ENCODE data around the gene RGS10. TPM values are rescaled to one million over a fixed set of nuclear protein-coding genes. Genes with fewer than 3 reads are reported as not detected.

RGS10 gene
- total RNA-seq, 5 donors from 2014 or later (not counting 1 experiment from before 2014, with no cell fraction given): 77.1 to 163 (median 155) TPM

DNA sequence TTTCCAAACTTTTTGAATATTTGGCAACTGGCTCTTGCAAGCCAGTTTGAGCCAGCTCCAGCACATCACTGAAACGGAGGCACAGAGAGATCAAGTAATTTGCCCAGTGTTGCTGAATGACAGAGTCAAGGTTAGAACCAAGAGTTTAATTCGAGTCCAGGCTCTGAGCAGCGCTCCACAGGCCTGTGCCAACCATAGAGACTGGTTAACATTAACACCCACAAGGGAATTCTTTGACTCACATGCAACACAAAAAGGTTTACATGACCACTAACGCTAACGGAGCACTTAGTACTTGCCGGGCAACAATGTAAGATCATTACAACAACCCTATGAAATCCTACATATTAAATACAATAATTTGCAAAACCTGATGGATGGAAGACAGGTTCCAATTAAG is 1.5 kb downstream of the RGS10 start:
- POLR2A ChIA-PET: interaction anchor here (0.5 to 1.2 kb wide), 2 partner anchors 16 to 32 kb away, joined by 3 to 5 read pairs; no protein-coding TSS in a partner anchor
- H3K27ac Mint-ChIP-seq: peak overlapping the region; percentile 96 to 98
- 4% methylated on average over 3 of the region's 6 CpGs for WGBS (ENCODE audit: insufficient coverage)
- peaks cover 0 to 5% of the 10 kb centered on the region in 2 donors for H3K36me3 ChIP-seq (ENCODE audit: control insufficient read depth in 2 of 2, extremely low read depth in 1 of 2, insufficient read depth in 1 of 2, low read length in 1 of 2)
- H3K4me1 ChIP-seq (ENCODE audit: control insufficient read depth in 1 of 2, extremely low read depth in 1 of 2, insufficient read depth in 2 of 2, low read length in 2 of 2): peaks cover 22 to 63% of the 10 kb centered on the region in 2 experiments
- peak overlapping the region; percentile 66 for H3K27ac ChIP-seq (ENCODE audit: low read length)
- H3K27me3 ChIP-seq (replicated peaks in 1 of 2; ENCODE audit: control insufficient read depth in 2 of 2, extremely low read depth in 1 of 2, insufficient read depth in 2 of 2, low read length in 1 of 2): no peaks in the 10 kb centered on the region
- CTCF ChIA-PET: interaction anchor here in 1 of 2 donors (1.0 to 1.5 kb wide), 2 partner anchors 15 to 52 kb away, joined by 3 read pairs; no protein-coding TSS in a partner anchor
- H3K36me3 Mint-ChIP-seq: no peaks in the 10 kb centered on the region
- no peaks in the 10 kb centered on the region for H3K27me3 Mint-ChIP-seq
- H3K4me3 ChIP-seq (ENCODE audit: control insufficient read depth in 1 of 2, extremely low read depth in 1 of 2, low read length in 1 of 2): peak overlapping the region; percentile 84 to 95
- no peak for ATAC-seq (replicated peaks in 1 of 4)
- H3K4me3 Mint-ChIP-seq: peak overlapping the region; percentile 83 to 92 (median 85)
- H3K4me1 Mint-ChIP-seq: peaks cover 50 to 64% (median 60%) of the 10 kb centered on the region in 3 donors
- no peaks in the 10 kb centered on the region for H3K9me3 Mint-ChIP-seq
- peak in 1 of 35 experiments; percentile 28 for DNase-seq
- H3K9me3 ChIP-seq: no peaks in the 10 kb centered on the region

DNA sequence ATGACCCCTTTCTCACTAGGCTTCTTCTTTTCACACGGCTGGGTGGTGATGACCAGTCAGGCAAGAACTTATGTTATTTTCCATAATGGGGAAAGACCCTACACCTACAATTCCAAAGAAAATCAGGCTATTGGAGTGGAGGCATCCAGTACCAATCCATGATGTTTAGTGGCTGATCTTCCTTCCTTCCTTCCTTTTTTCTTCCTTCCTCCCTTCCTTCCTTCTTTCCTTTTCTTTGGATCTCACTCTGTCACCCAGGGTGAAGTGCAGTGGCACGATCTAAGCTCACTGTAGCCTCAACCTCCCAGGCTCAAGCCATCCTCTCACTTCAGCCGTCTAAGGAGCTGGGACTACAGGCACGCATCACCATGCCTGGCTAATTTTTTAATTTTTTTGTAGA is 2.5 kb downstream of the RGS10 start:
- 53% methylated on average over 2 of the region's 4 CpGs for WGBS (ENCODE audit: insufficient coverage)
- CTCF ChIA-PET: no interaction called here
- no peaks in the 10 kb centered on the region for H3K9me3 Mint-ChIP-seq

DNA sequence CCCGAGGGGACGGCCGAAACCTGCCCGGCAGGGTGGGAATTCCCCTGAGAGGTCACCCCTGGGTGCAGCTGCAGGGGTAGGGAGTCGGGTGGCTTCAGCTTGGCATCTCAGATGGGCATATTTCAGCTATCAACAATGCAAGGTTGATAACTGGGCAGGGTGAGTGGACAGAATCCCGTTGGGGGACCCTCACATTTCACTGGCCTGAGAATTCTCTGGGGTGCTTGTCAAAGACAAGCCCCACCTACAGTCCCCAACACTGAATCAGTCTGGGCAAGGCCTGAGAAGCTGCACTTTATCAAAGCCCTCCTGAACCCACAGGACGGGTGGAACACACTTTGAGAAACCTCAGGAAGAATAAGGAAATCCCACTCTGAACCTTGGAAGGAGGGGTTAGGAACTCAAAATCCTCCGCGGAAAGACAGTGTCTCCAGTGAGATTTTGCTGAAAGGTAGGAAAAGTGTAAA is 3.1 kb downstream of the RGS10 start:
- H3K27ac ChIP-seq (ENCODE audit: low read length): peak overlapping the region; percentile 63
- Mint-ChIP-seq H3K9me3 (no peaks in the 10 kb centered on the region), H3K4me3 (peak overlapping the region; percentile 83 to 86 (median 85)), H3K27me3 (no peaks in the 10 kb centered on the region), H3K36me3 (peaks cover 10% of the 10 kb centered on the region), H3K27ac (peak overlapping the region; percentile 96 to 98), H3K4me1 (peaks cover 66 to 78% (median 71%) of the 10 kb centered on the region in 3 donors)
- no peaks in the 10 kb centered on the region for H3K9me3 ChIP-seq
- 74% methylated on average over 3 of the region's 9 CpGs for WGBS (ENCODE audit: insufficient coverage)
- DNase-seq (peak in 1 of 35 experiments; percentile 35), ATAC-seq (replicated peaks in 1 of 4) (no peak)
- CTCF ChIA-PET: interaction anchor here in 1 of 2 donors (1.0 kb wide), 1 partner anchor 404 kb away, joined by 4 read pairs; no protein-coding TSS in a partner anchor
- H3K4me1 ChIP-seq (ENCODE audit: control insufficient read depth in 1 of 2, extremely low read depth in 1 of 2, insufficient read depth in 2 of 2, low read length in 2 of 2): peaks cover 31 to 67% of the 10 kb centered on the region in 2 experiments
- peak overlapping the region; percentile 84 to 95 for H3K4me3 ChIP-seq (ENCODE audit: control insufficient read depth in 1 of 2, extremely low read depth in 1 of 2, low read length in 1 of 2)
- no peaks in the 10 kb centered on the region for H3K27me3 ChIP-seq (replicated peaks in 1 of 2; ENCODE audit: control insufficient read depth in 2 of 2, extremely low read depth in 1 of 2, insufficient read depth in 2 of 2, low read length in 1 of 2)
- POLR2A ChIA-PET: no interaction called here
- peaks cover 0 to 5% of the 10 kb centered on the region in 2 donors for H3K36me3 ChIP-seq (ENCODE audit: control insufficient read depth in 2 of 2, extremely low read depth in 1 of 2, insufficient read depth in 1 of 2, low read length in 1 of 2)

More for the DNA sequence above, 2.5 kb downstream of the RGS10 start:
- Mint-ChIP-seq H3K36me3 (peaks cover 8% of the 10 kb centered on the region), H3K4me1 (peaks cover 60 to 74% (median 65%) of the 10 kb centered on the region in 3 donors), H3K27me3 (no peaks in the 10 kb centered on the region), H3K27ac (peak overlapping the region; percentile 96 to 98), H3K4me3 (peak overlapping the region; percentile 83 to 92 (median 85))
- H3K36me3 ChIP-seq (ENCODE audit: control insufficient read depth in 2 of 2, extremely low read depth in 1 of 2, insufficient read depth in 1 of 2, low read length in 1 of 2): peaks cover 0 to 5% of the 10 kb centered on the region in 2 donors
- peak overlapping the region; percentile 63 for H3K27ac ChIP-seq (ENCODE audit: low read length)
- POLR2A ChIA-PET: interaction anchor here in 1 of 2 donors (0.6 kb wide), 1 partner anchor 462 kb away, joined by 3 read pairs; no protein-coding TSS in a partner anchor
- H3K4me3 ChIP-seq (ENCODE audit: control insufficient read depth in 1 of 2, extremely low read depth in 1 of 2, low read length in 1 of 2): peak overlapping the region; percentile 84 to 95
- H3K27me3 ChIP-seq (replicated peaks in 1 of 2; ENCODE audit: control insufficient read depth in 2 of 2, extremely low read depth in 1 of 2, insufficient read depth in 2 of 2, low read length in 1 of 2): no peaks in the 10 kb centered on the region
- peaks cover 31 to 67% of the 10 kb centered on the region in 2 experiments for H3K4me1 ChIP-seq (ENCODE audit: control insufficient read depth in 1 of 2, extremely low read depth in 1 of 2, insufficient read depth in 2 of 2, low read length in 2 of 2)
- DNase-seq (no peak), ATAC-seq (replicated peaks in 1 of 4) (no peak)
- no peaks in the 10 kb centered on the region for H3K9me3 ChIP-seq

DNA sequence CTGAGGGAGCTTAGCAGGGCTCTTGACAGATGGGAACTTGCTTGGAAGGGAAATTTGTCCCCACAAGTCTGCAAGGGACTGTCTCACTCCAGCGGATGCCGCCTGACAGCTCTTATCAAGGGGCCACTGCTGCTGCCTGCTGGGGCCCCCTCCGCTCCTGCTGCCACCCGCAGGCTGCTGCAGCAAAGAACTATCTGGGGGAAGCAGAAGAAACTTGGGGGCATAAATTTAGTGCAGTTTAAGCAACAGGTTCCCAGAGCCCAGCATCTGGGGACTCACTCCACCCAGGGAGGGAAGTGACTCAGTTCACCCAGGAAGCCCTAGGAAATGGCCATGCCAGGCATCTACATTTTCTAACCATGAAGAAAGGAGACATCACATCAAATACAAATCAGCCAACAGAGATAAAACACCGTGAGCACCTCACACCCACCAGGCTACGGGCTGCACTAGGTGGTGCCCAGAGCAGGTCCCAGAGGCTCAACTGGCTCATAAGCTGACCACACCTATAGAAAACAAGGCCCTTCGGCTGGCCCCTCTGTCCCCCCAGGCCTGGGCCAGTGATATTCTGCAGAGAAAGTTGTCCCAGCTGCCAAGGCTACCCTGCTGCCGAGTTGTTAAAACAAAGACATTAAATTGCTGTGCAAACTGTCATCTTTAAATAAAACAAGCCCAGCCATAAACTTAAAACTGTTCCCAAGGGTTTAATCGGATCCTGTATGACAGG is 3.7 kb downstream of the RGS10 start:
- H3K4me3 ChIP-seq (ENCODE audit: control insufficient read depth in 1 of 2, extremely low read depth in 1 of 2, low read length in 1 of 2): peak overlapping the region; percentile 84 to 95
- H3K27ac ChIP-seq (ENCODE audit: low read length): peak overlapping the region; percentile 63
- ChIA-PET CTCF (interaction anchor here (0.6 to 1.1 kb wide), 4 partner anchors 9 to 463 kb away, joined by 3 to 7 read pairs (median 4); no protein-coding TSS in a partner anchor), POLR2A (interaction anchor here in 1 of 2 donors (1.8 kb wide), 1 partner anchor 20 kb away, joined by 6 read pairs; no protein-coding TSS in a partner anchor)
- H3K9me3 Mint-ChIP-seq: no peaks in the 10 kb centered on the region
- no peak for ATAC-seq (replicated peaks in 1 of 4)
- WGBS (ENCODE audit: insufficient coverage): 29% methylated on average over 4 of the region's 9 CpGs
- H3K36me3 ChIP-seq (ENCODE audit: control insufficient read depth in 2 of 2, extremely low read depth in 1 of 2, insufficient read depth in 1 of 2, low read length in 1 of 2): peaks cover 0 to 5% of the 10 kb centered on the region in 2 donors
- H3K36me3 Mint-ChIP-seq: peaks cover 10% of the 10 kb centered on the region
- peak in 28 of 35 experiments; percentile 9 to 57 (median 36) for DNase-seq
- H3K4me1 ChIP-seq (ENCODE audit: control insufficient read depth in 1 of 2, extremely low read depth in 1 of 2, insufficient read depth in 2 of 2, low read length in 2 of 2): peaks cover 31 to 67% of the 10 kb centered on the region in 2 experiments
- H3K4me3 Mint-ChIP-seq: peak overlapping the region; percentile 83 to 86 (median 85)
- no peaks in the 10 kb centered on the region for H3K27me3 ChIP-seq (replicated peaks in 1 of 2; ENCODE audit: control insufficient read depth in 2 of 2, extremely low read depth in 1 of 2, insufficient read depth in 2 of 2, low read length in 1 of 2)
- peaks cover 67 to 76% (median 69%) of the 10 kb centered on the region in 3 donors for H3K4me1 Mint-ChIP-seq
- H3K27ac Mint-ChIP-seq: peak overlapping the region; percentile 96 to 98
- no peaks in the 10 kb centered on the region for H3K9me3 ChIP-seq
- no peaks in the 10 kb centered on the region for H3K27me3 Mint-ChIP-seq

DNA sequence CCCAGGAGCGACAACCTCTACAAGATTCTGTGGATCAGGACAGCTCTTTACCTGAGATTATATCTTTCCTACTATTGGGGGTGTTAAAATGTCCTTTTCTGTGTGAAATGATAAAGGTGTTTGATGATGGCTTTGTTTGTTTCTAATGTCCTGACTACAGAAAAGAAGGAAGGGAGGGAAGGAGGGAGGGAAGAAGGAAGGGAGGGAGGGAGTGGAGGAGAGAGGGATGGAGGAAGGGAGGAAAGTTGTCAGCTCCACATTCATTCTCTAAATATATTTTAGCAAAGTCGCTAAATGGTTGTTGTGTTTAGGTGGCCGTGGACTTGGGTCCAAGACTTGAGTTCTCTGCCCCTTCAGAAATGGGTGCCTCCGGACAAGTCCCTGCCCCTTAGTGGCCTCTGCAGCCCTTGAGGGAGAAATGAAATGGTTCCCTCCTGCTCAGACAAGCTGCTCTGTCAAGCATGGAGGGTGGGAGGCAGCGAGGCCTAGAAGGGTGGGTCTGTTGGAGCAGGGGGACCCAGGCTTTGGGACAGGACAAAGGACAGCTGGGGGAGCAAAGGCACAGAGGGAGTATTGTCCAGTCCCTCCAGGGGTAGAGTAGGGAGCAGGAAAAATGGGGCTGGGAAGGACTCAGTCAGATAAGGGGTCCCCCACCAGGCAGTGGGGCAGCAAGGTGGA is 4.4 kb downstream of the RGS10 start:
- H3K36me3 Mint-ChIP-seq: peaks cover 10% of the 10 kb centered on the region
- Histone ChIP-seq H3K4me3 (ENCODE audit: control insufficient read depth in 1 of 2, extremely low read depth in 1 of 2, low read length in 1 of 2) (peak overlapping the region; percentile 84 to 95), H3K27me3 (replicated peaks in 1 of 2; ENCODE audit: control insufficient read depth in 2 of 2, extremely low read depth in 1 of 2, insufficient read depth in 2 of 2, low read length in 1 of 2) (no peaks in the 10 kb centered on the region), H3K36me3 (ENCODE audit: control insufficient read depth in 2 of 2, extremely low read depth in 1 of 2, insufficient read depth in 1 of 2, low read length in 1 of 2) (peaks cover 0 to 5% of the 10 kb centered on the region in 2 donors), H3K27ac (ENCODE audit: low read length) (peak overlapping the region; percentile 63), H3K9me3 (no peaks in the 10 kb centered on the region), H3K4me1 (ENCODE audit: control insufficient read depth in 1 of 2, extremely low read depth in 1 of 2, insufficient read depth in 2 of 2, low read length in 2 of 2) (peaks cover 34 to 65% of the 10 kb centered on the region in 2 experiments)
- H3K27me3 Mint-ChIP-seq: no peaks in the 10 kb centered on the region
- POLR2A ChIA-PET: interaction anchor here in 1 of 2 donors (0.7 to 1.8 kb wide), 2 partner anchors 20 to 33 kb away, joined by 3 to 6 read pairs; no protein-coding TSS in a partner anchor
- peak overlapping the region; percentile 83 to 86 (median 85) for H3K4me3 Mint-ChIP-seq
- H3K27ac Mint-ChIP-seq: peak overlapping the region; percentile 96 to 98
- H3K4me1 Mint-ChIP-seq: peaks cover 70 to 76% (median 71%) of the 10 kb centered on the region in 3 donors
- DNase-seq: no peak
- no peaks in the 10 kb centered on the region for H3K9me3 Mint-ChIP-seq
- ATAC-seq (replicated peaks in 1 of 4): no peak
- CTCF ChIA-PET: interaction anchor here (0.6 to 1.1 kb wide), 5 partner anchors 9 to 462 kb away, joined by 3 to 7 read pairs (median 5); no protein-coding TSS in a partner anchor
- 44% methylated on average over 2 of the region's 5 CpGs for WGBS (ENCODE audit: insufficient coverage)

Data from T-cell (primary cell).